H9 (cell line): ENCODE results near the gene NOSIP. TPM values are rescaled to one million over a fixed set of nuclear protein-coding genes. Genes with fewer than 3 reads are reported as not detected.

ENCODE experiments used
- DNase-seq: peaks from one replicate; pipeline ENCODE4 v3.0.0-alpha.2; 2017
- H2AFZ ChIP-seq: one replicate; pipeline ENCODE4 v1.6.1; 2013; ENCODE audit warnings: mild to moderate bottlenecking, low read length, control low read depth, moderate library complexity
- H2AK5ac ChIP-seq: 2 replicates; pipeline ENCODE4 v1.6.1; 2013; ENCODE audit warnings: low read length, control low read depth, mixed read lengths; ENCODE audit not compliant: insufficient read length
- H2BK120ac ChIP-seq: one replicate; pipeline ENCODE4 v1.6.1; 2013; ENCODE audit warnings: low read depth, mild to moderate bottlenecking, low read length, control low read depth, inconsistent platforms; ENCODE audit not compliant: poor library complexity, severe bottlenecking
- H2BK12ac ChIP-seq: 2 replicates; pipeline ENCODE4 v1.6.1; 2013; ENCODE audit warnings: low read length, control low read depth, mixed read lengths, low read depth; ENCODE audit not compliant: insufficient read length
- H2BK15ac ChIP-seq: 2 replicates; pipeline ENCODE4 v1.6.1; 2013; ENCODE audit warnings: low read depth, low read length, control low read depth
- H2BK20ac ChIP-seq: one replicate; pipeline ENCODE4 v1.6.1; 2013; ENCODE audit warnings: low read depth, mild to moderate bottlenecking, low read length, control low read depth, inconsistent platforms; ENCODE audit not compliant: poor library complexity, severe bottlenecking
- H2BK5ac ChIP-seq: 2 replicates; pipeline ENCODE4 v1.6.1; 2013; ENCODE audit warnings: low read length, control low read depth, mixed read lengths; ENCODE audit not compliant: insufficient read length
- H3K14ac ChIP-seq: 2 replicates; pipeline ENCODE4 v1.6.1; 2013; ENCODE audit warnings: low read length, control low read depth; ENCODE audit not compliant: insufficient read depth
- H3K18ac ChIP-seq: 2 replicates; pipeline ENCODE4 v1.6.1; 2013; ENCODE audit warnings: low read depth, mild to moderate bottlenecking, mixed read lengths, low read length, control low read depth; ENCODE audit not compliant: insufficient read length
- H3K23ac ChIP-seq: 2 replicates; pipeline ENCODE4 v1.6.1; 2013; ENCODE audit warnings: low read length, control low read depth, mixed read lengths, low read depth; ENCODE audit not compliant: insufficient read length
- H3K23me2 ChIP-seq: 2 replicates; pipeline ENCODE4 v1.6.1; 2013; ENCODE audit warnings: low read depth, mild to moderate bottlenecking, mixed read lengths, low read length, control low read depth; ENCODE audit not compliant: insufficient read length, poor library complexity, severe bottlenecking
- H3K27ac ChIP-seq: 2 replicates; pipeline ENCODE4 v1.5.1; 2013; ENCODE audit warnings: low read length, control low read depth, mixed read lengths, low read depth; ENCODE audit not compliant: insufficient read length
- H3K27me3 ChIP-seq: 2 replicates; pipeline ENCODE4 v1.6.1; 2013; ENCODE audit warnings: low read length, control low read depth, inconsistent platforms; ENCODE audit not compliant: insufficient read depth
- H3K4ac ChIP-seq: 2 replicates; pipeline ENCODE4 v1.6.1; 2013; ENCODE audit warnings: low read depth, mild to moderate bottlenecking, control low read depth, inconsistent platforms, low read length, moderate library complexity
- H3K4me1 ChIP-seq: 2 replicates; pipeline ENCODE4 v1.6.1; 2013; ENCODE audit warnings: low read length, control low read depth, inconsistent platforms; ENCODE audit not compliant: insufficient read depth
- H3K4me2 ChIP-seq: 2 replicates; pipeline ENCODE4 v1.6.1; 2013; ENCODE audit warnings: low read length, control low read depth, mixed read lengths; ENCODE audit not compliant: insufficient read length, insufficient read depth
- H3K56ac ChIP-seq: 2 replicates; pipeline ENCODE4 v1.6.1; 2013; ENCODE audit warnings: low read depth, mild to moderate bottlenecking, mixed read lengths, low read length, control low read depth; ENCODE audit not compliant: insufficient read length
- H3K79me1 ChIP-seq: 2 replicates; pipeline ENCODE4 v1.6.1; 2013; ENCODE audit warnings: low read depth, mild to moderate bottlenecking, moderate library complexity, low read length, control low read depth, inconsistent platforms; ENCODE audit not compliant: insufficient read depth, poor library complexity, severe bottlenecking
- H3K79me2 ChIP-seq: 2 replicates; pipeline ENCODE4 v1.6.1; 2013; ENCODE audit warnings: low read length, control low read depth, inconsistent platforms; ENCODE audit not compliant: insufficient read depth
- H3K9ac ChIP-seq: 2 replicates; pipeline ENCODE4 v1.6.1; 2013; ENCODE audit warnings: low read length, control low read depth, mixed read lengths; ENCODE audit not compliant: insufficient read length; ENCODE audit errors: extremely low read depth
- H3K9me3 ChIP-seq: one replicate; pipeline ENCODE4 v1.6.1; 2013; ENCODE audit warnings: low read depth, low read length, inconsistent platforms; ENCODE audit not compliant: control insufficient read depth
- H3T11ph ChIP-seq: one replicate; pipeline ENCODE4 v1.6.1; 2013; ENCODE audit warnings: mild to moderate bottlenecking, low read length, control low read depth, inconsistent platforms
- H4K20me1 ChIP-seq: one replicate; pipeline ENCODE4 v1.6.1; 2013; ENCODE audit not compliant: control insufficient read depth, insufficient read length, insufficient read depth
- H4K5ac ChIP-seq: 2 replicates; pipeline ENCODE4 v1.6.1; 2013; ENCODE audit warnings: low read depth, mild to moderate bottlenecking, mixed read lengths, low read length, control low read depth; ENCODE audit not compliant: insufficient read length
- H4K8ac ChIP-seq: replicated peaks from 2 replicates; pipeline ENCODE4 v1.6.1; 2013; ENCODE audit warnings: low read length, control low read depth, mixed read lengths, low read depth; ENCODE audit not compliant: insufficient read length
- H4K91ac ChIP-seq: 2 replicates; pipeline ENCODE4 v1.6.1; 2013; ENCODE audit warnings: low read depth, mild to moderate bottlenecking, moderate library complexity, mixed read lengths, low read length, control low read depth; ENCODE audit not compliant: insufficient read length
- H3K27ac Mint-ChIP-seq, 3 experiments: 2 replicates in 2 of 3; 3 replicates in 1 of 3; pipeline ENCODE4 v1.8.0; 2020 to 2021; ENCODE audit warnings: mixed read lengths in 3 of 3, mild to moderate bottlenecking in 1 of 3, moderate library complexity in 1 of 3
- H3K27me3 Mint-ChIP-seq: 2 replicates; pipeline ENCODE4 v1.8.0; 2021; ENCODE audit warnings: low read depth, mild to moderate bottlenecking, moderate library complexity, mixed read lengths
- H3K36me3 Mint-ChIP-seq, 3 experiments: 2 replicates in 2 of 3; 3 replicates in 1 of 3; pipeline ENCODE4 v1.8.0; 2020 to 2021; ENCODE audit warnings: low read depth in 3 of 3, mixed read lengths in 3 of 3; ENCODE audit not compliant: insufficient read depth in 1 of 3
- H3K4me1 Mint-ChIP-seq, 2 experiments: 2 replicates each; pipeline ENCODE4 v1.8.0; 2020; ENCODE audit warnings: mixed read lengths in 2 of 2
- H3K4me3 Mint-ChIP-seq, 2 experiments: 2 replicates in 1 of 2; 3 replicates in 1 of 2; pipeline ENCODE4 v1.8.0; 2020 to 2021; ENCODE audit warnings: mild to moderate bottlenecking in 2 of 2, mixed read lengths in 2 of 2, moderate library complexity in 1 of 2
- H3K9me3 Mint-ChIP-seq, 2 experiments: 2 replicates in 1 of 2; 3 replicates in 1 of 2; pipeline ENCODE4 v1.8.0; 2020; ENCODE audit warnings: mild to moderate bottlenecking in 2 of 2, mixed read lengths in 2 of 2, moderate library complexity in 1 of 2
- WGBS: extraction: QIAGEN DNeasy Blood & Tissue Kit; methylation state at CpG from one replicate; pipeline ENCODE4 v1.1.7; 2013; ENCODE audit warnings: missing lambda C conversion rate, low lambda C conversion rate, mixed read lengths; ENCODE audit not compliant: insufficient read length; ENCODE audit errors: extremely low coverage; 5-methylcytosine and 5-hydroxymethylcytosine counted together
- total RNA-seq: library from RNA; stranded (reverse); gene quantifications from 2 replicates; pipeline ENCODE4 v1.2.1, GENCODE V29; 2021
- TF ChIP-seq, protein P1 (sequence below): fragments of 200-600 bp; sonication (generic); conservative IDR thresholded peaks from 3 replicates; pipeline ENCODE4 v1.8.0; 2021; ENCODE audit warnings: antibody characterized with exemption, mild to moderate bottlenecking

NOSIP gene
- total RNA-seq, 1 experiment from 2014 or later, result 78.4 TPM

GRCh38 chr19:49573425-49573824 is 6.9 kb downstream of the NOSIP start:
- TF ChIP-seq, protein P1, sequence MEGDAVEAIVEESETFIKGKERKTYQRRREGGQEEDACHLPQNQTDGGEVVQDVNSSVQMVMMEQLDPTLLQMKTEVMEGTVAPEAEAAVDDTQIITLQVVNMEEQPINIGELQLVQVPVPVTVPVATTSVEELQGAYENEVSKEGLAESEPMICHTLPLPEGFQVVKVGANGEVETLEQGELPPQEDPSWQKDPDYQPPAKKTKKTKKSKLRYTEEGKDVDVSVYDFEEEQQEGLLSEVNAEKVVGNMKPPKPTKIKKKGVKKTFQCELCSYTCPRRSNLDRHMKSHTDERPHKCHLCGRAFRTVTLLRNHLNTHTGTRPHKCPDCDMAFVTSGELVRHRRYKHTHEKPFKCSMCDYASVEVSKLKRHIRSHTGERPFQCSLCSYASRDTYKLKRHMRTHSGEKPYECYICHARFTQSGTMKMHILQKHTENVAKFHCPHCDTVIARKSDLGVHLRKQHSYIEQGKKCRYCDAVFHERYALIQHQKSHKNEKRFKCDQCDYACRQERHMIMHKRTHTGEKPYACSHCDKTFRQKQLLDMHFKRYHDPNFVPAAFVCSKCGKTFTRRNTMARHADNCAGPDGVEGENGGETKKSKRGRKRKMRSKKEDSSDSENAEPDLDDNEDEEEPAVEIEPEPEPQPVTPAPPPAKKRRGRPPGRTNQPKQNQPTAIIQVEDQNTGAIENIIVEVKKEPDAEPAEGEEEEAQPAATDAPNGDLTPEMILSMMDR, result no peak
- Mint-ChIP-seq H3K9me3 (no peaks in the 10 kb centered on the region), H3K27me3 (no peaks in the 10 kb centered on the region), H3K4me3 (no peak overlapping the region), H3K27ac (0 out of 7 replicates have a peak overlapping the region, but pooled peaks of 1 of the 3 experiments have one; percentile 13), H3K4me1 (peaks cover 11 to 15% of the 10 kb centered on the region in 2 experiments), H3K36me3 (peaks cover 2 to 20% (median 12%) of the 10 kb centered on the region in 3 experiments; a peak in 6 of 7 replicates)
- no peak overlapping the region for H4K8ac ChIP-seq
- no CpG with 5 or more reads among the region's 3 CpGs for WGBS
- H2BK5ac ChIP-seq, result no peak overlapping the region
- H3K23ac ChIP-seq, result no peak overlapping the region
- no peak overlapping the region for H3K27ac ChIP-seq
- H3K79me2 ChIP-seq, result peaks cover under 1% of the 10 kb centered on the region; the same call in 1 of the 2 replicates
- no peaks in the 10 kb centered on the region for H4K20me1 ChIP-seq
- H3K4me1 ChIP-seq, result no peaks in the 10 kb centered on the region
- DNase-seq, result no peak
- H3K27me3 ChIP-seq, result no peaks in the 10 kb centered on the region
- no peak overlapping the region for H3K9ac ChIP-seq
- H3K79me1 ChIP-seq, result no peaks in the 10 kb centered on the region
- H3T11ph ChIP-seq, result no peak overlapping the region
- H3K18ac ChIP-seq, result no peak overlapping the region
- H3K14ac ChIP-seq, result no peak overlapping the region
- no peak overlapping the region for H3K4me2 ChIP-seq
- H3K9me3 ChIP-seq, result no peaks in the 10 kb centered on the region
- H3K4ac ChIP-seq, result no peak overlapping the region
- no peak overlapping the region for H2BK12ac ChIP-seq
- no peak overlapping the region for H2BK20ac ChIP-seq
- no peak overlapping the region for H2AK5ac ChIP-seq
- no peak overlapping the region for H2BK120ac ChIP-seq
- no peak overlapping the region for H2AFZ ChIP-seq
- H3K56ac ChIP-seq, result no peak overlapping the region
- no peak overlapping the region for H4K5ac ChIP-seq
- no peak overlapping the region for H2BK15ac ChIP-seq
- no peak overlapping the region for H4K91ac ChIP-seq
- no peaks in the 10 kb centered on the region for H3K23me2 ChIP-seq
